Activated T-cell treated with anti-CD3 and anti-CD28 coated beads, Interleukin-2, amount 50 U/mL, for 72 hours (primary cell): ENCODE measurements around the gene FANCE. TPM values are rescaled to one million over a fixed set of nuclear protein-coding genes. Genes with fewer than 3 reads are reported as not detected.

Experiments used
- ATAC-seq, 2 donors: fragments of 150-1000 bp; cut with Tn5 transposase; replicated peaks in 1 of 2; 2 replicates each; pipeline ENCODE4 v1.10.0; 2021; ENCODE audit warnings: moderate library complexity in 2 of 2, mild to moderate bottlenecking in 1 of 2
- DNase-seq, 2 donors: peaks; one replicate each; pipeline ENCODE4 v3.0.0; 2021 to 2022; ENCODE audit warnings: mixed read lengths in 1 of 2
- H3K27ac Mint-ChIP-seq: one replicate; pipeline ENCODE4 v1.8.0; 2022; ENCODE audit warnings: mild to moderate bottlenecking, moderate library complexity, mixed read lengths
- H3K27me3 Mint-ChIP-seq: one replicate; pipeline ENCODE4 v1.8.0; 2022; ENCODE audit warnings: low read depth, mixed read lengths
- H3K36me3 Mint-ChIP-seq, 2 donors: one replicate each; pipeline ENCODE4 v1.8.0; 2022; ENCODE audit warnings: mixed read lengths in 2 of 2, mild to moderate bottlenecking in 1 of 2; ENCODE audit not compliant: insufficient read depth in 2 of 2
- H3K4me1 Mint-ChIP-seq: one replicate; pipeline ENCODE4 v1.8.0; 2022; ENCODE audit warnings: low read depth, mixed read lengths
- H3K4me3 Mint-ChIP-seq, 2 donors: one replicate each; pipeline ENCODE4 v1.8.0; 2022; ENCODE audit warnings: mild to moderate bottlenecking in 2 of 2, mixed read lengths in 2 of 2, moderate library complexity in 2 of 2
- H3K9me3 Mint-ChIP-seq, 2 donors: one replicate each; pipeline ENCODE4 v1.8.0; 2022; ENCODE audit warnings: mixed read lengths in 2 of 2
- total RNA-seq, 2 donors: library from RNA; stranded (reverse); gene quantifications; one replicate each; pipeline ENCODE4 v1.2.3, GENCODE V29; 2022

Gene FANCE
- total RNA-seq, 2 donors from 2014 or later = 22.0 to 27.2 TPM

DNA sequence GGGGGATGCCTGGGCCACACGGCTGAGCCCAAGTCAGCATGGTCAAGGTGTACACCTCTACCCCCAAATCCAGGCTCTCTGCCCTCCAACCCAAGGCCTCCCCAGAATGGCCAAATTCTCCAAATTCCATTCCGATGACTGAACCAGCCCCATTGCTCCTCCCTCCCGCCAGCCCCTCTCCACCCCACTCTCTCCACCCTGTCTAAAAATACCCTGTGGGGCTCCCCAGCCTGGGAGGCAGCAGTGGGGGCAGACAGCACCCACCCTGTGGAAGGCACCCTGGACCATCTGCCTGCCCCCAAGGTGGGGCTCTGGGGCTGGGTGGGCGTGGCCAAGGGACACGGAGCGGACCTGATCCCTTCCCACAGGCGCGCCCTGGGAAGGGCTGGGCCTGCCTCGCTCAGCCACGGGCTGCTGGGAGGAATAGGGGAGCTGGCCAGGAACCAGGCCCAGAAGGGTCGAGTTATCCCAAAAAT, 33.3 kb downstream of the FANCE start:
- ATAC-seq (no peak), DNase-seq (no peak)
- Mint-ChIP-seq H3K4me1 (peaks cover 8% of the 10 kb centered on the region), H3K36me3 (no peaks in the 10 kb centered on the region), H3K4me3 (no peak overlapping the region), H3K9me3 (no peaks in the 10 kb centered on the region), H3K27me3 (no peaks in the 10 kb centered on the region), H3K27ac (no peak overlapping the region)

DNA sequence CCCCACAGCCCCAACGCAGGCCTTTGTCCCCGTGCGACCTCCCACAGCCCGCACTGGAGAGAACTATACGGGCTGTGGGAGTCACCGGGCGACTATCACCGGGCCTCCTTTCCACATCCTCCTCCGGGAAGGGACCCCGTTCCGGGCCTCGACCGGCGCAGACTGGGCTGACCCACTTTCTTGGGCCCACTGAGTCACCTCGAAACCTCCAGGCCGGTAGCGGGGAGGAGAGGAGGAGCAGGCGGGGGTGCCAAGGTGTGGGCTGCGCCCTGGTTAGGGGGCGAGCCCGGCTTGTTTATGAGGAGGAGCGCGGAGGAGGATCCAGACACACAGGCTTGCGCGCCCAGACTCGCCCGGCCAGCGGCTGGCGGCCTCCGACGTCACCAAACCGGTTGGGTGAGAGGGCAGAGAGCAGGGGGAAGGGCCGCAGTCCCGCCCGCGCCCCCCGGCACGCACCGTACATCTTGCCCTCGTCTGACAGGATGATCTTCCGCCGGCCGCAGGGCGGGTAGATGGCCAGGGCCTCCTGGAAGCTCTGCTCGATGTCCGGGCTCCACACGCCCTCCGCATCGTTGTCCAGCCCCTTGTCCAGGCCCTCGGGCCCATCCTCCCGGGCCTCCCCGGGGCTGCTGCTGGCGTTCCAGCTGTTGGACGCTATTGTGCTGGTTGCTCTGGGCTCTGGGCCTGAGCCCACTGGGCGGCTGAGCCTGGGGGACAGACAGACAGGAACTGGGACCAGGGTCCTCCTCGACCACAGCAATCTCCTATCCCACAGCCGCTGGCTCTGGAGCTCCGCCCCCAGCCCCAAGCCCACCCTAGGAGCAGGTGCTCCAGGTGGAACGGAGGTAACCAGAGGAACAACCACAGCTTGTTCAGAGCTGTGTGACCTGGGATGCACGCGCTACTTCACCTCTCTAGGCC, 34.1 kb downstream of the FANCE start:
- H3K4me3 Mint-ChIP-seq = no peak overlapping the region

DNA sequence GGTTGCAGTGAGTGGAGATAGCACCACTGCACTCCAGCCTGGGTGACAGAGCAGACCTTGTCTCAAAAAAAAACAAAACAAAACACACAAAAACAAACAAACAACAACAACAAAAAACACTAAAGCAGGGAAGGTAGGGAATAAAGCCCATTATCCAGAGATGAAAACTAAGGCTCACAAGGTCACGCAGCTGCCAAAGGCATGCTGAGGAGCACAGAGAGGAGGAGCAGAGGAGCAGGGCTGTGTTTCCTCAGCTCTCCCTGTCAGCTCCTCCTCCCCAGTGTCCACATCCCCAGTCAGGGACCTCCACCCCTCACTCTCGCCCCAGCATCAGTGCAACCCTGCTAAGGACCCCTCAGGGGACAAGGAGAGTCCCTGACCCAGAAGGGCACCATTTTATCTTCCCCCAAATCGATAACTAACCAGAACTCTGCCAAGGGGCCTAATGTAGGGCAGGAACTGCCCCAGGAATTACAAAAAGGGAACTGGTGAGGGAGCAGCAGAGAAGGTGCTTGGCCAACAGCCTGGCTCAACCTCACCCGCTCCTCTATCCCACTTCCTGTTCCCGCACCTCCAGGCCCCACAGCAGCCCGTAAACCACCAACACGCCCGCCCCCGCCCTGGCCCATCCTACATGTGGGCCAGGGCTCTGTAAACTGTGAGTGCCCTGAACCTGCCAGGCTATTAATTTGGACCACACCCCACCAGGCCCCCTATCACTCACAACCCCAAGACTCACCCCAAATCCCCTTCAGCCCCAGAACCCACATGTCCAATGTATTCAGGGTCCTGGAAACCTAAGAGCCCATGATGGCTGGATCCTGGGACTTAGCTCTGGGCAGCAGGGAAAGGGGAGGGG, 35.7 kb downstream of the FANCE start:
- Mint-ChIP-seq H3K4me1 (peaks cover 8% of the 10 kb centered on the region), H3K36me3 (no peaks in the 10 kb centered on the region), H3K9me3 (no peaks in the 10 kb centered on the region), H3K27me3 (peaks cover 8% of the 10 kb centered on the region), H3K4me3 (no peak overlapping the region), H3K27ac (no peak overlapping the region)
- DNase-seq (no peak), ATAC-seq (no peak)

More for the DNA sequence above, 34.1 kb downstream of the FANCE start:
- DNase-seq = no peak
- Mint-ChIP-seq H3K4me1 (peaks cover 8% of the 10 kb centered on the region), H3K27ac (no peak overlapping the region), H3K36me3 (no peaks in the 10 kb centered on the region), H3K27me3 (peaks cover 8% of the 10 kb centered on the region), H3K9me3 (no peaks in the 10 kb centered on the region)
- ATAC-seq = no peak

DNA sequence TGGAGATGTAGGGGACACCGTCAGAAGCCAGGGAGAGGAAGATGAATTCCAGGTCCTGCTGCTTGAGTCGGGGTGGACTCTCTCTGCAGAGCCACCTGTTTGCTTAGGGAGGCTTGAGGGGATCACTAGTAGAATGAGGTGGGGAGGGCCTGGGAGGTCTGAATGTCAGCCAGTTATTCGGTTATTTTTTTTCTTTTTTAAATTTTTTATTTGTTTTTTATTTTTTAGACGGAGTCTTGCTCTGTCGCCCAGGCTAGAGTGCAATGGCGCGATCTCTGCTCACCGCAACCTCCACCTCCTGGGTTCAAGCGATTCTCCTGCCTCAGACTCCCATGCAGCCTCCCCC, 36.4 kb downstream of the FANCE start:
- no peak for ATAC-seq

DNA sequence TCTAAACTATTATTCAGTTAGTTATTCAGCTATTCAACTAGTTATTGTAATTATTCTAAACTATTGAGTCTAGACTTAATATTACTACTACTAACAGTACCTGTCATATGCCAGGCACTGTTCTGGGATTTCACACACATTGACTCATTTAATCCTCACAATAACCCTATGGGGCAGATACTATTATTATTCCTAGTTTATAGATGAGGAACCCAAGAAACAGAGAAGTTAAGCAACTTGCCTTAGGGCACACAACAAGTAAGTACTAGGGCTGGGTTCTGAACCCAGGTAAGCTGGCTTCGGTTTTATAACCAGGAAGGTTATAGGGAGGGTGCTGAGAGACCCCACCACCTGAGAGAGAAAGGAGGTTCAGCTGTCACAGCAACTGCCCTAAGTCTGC, 36.9 kb downstream of the FANCE start:
- Mint-ChIP-seq H3K9me3 (no peaks in the 10 kb centered on the region), H3K4me3 (no peak overlapping the region), H3K27ac (no peak overlapping the region), H3K27me3 (peaks cover 8% of the 10 kb centered on the region), H3K36me3 (no peaks in the 10 kb centered on the region), H3K4me1 (peaks cover 12% of the 10 kb centered on the region)
- ATAC-seq (no peak), DNase-seq (no peak)

More for the DNA sequence above, 36.4 kb downstream of the FANCE start:
- Mint-ChIP-seq H3K4me3 (no peak overlapping the region), H3K36me3 (no peaks in the 10 kb centered on the region), H3K27me3 (peaks cover 8% of the 10 kb centered on the region), H3K4me1 (peaks cover 8% of the 10 kb centered on the region), H3K27ac (no peak overlapping the region), H3K9me3 (no peaks in the 10 kb centered on the region)
- DNase-seq = no peak

DNA sequence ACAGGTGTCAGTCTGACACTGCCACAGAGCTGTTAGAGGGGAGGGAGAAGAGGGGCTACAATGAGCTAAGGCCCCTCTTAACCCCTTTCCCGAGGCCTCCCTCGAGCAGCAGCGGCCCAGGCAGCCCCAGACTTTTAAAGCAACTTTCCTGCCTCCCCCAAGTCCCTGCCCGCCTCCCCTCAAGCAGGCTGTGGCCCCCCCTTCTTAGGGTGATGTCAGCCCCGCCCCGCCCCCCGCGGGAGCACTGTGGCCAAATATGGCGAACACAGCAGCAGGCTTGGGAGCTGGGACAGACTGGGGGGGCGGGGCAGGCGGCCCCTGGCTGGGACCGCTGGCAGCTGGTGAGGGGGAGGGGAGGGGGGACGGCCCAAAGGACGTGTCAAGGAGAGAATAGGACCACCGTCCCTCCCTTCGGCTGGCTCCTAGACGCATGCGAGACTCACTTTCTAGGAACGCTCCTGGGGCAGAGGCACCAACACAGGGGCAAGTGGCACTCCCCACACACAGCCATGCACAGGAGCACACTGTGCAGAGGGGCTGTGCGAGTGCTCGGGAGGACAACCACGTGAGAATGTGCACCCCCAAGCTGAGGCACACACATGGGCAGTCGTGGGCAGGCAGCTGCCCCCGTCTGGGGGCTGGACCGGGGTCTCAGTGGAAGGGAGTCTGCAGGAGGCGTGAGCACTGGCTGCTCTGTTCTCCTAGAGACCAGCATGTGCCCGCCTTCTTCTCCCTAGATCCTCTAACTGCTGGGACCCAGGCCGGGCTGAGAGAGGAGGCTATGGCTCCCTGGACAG, 38.1 kb downstream of the FANCE start:
- Mint-ChIP-seq H3K4me3 (no peak overlapping the region), H3K36me3 (no peaks in the 10 kb centered on the region), H3K9me3 (no peaks in the 10 kb centered on the region), H3K4me1 (peaks cover 20% of the 10 kb centered on the region), H3K27ac (no peak overlapping the region), H3K27me3 (peaks cover 8% of the 10 kb centered on the region)
- DNase-seq (no peak), ATAC-seq (no peak)

DNA sequence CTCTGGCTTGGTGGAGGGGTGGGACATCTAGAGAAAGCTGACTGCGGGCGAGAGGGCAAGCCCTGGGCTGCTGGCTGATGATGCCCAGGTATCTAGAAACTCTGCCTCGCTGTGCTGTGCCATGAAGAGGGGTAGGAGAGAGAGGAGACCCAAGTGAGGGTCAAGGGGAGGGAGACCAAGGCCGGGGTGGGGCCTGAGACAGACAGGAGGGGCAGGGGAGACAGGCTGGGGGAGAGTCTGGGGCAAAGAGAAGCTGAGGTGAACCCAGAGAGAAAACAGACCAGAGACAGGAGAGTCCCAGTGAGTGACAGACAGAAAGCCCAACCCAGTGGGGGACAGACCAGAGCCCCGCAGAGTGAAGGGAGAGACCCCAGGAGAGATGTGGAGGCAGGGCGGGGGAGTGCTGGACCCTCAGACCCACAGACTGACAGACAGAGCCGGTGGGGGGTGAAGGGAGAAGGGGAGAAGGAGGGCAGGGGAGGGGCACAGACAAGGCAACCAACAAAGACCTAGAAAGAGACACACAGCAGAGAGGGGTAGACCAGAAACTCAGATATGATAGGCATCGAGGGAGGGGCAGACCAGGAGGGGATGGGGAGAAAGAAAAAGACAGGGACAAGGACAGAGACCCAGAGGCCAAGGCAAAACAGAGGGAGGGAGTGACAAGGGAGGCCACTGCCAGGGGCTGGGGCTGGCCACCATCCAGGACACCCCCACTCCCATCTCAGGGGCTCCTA, 38.9 kb downstream of the FANCE start:
- Mint-ChIP-seq H3K36me3 (no peaks in the 10 kb centered on the region), H3K4me1 (peaks cover 22% of the 10 kb centered on the region), H3K27ac (no peak overlapping the region), H3K27me3 (peaks cover 8% of the 10 kb centered on the region), H3K9me3 (no peaks in the 10 kb centered on the region), H3K4me3 (no peak overlapping the region)
- DNase-seq (no peak), ATAC-seq (no peak)

DNA sequence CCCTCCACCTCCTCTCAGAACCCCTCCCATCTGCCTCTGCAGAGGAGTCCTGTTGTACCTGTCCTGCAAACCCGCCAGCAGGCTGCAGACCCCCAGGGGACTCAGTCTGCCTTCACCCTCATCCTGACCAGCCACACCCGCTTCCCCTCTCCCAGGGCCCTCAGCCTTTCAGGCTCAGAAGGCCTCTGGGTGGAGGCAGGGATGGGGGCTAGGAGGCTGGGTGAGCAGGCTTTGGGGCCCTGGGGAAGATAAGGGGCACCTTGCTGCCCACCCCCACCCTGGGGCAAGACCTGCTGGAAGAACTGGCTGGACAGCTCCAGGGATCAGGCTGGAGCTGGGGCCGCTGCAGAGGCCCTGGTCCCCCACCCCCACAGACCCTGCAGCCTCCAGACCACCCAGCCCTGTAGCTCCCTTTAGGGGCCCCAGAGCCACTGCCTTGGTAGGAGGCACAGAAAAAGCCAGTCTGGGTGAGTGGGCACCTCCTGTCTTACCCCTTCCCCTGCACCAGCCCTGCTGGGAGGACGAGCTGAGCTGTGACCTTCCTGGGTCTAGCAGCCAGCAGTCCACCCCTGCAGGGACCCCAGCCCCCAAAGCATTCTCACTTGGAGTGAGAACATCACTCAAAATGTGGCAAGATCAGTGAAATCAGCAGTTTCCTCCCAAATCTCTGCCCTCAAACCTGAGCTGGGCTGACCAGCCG, 39.6 kb downstream of the FANCE start:
- Mint-ChIP-seq H3K27me3 (peaks cover 8% of the 10 kb centered on the region), H3K36me3 (no peaks in the 10 kb centered on the region), H3K4me3 (no peak overlapping the region), H3K9me3 (no peaks in the 10 kb centered on the region), H3K27ac (no peak overlapping the region), H3K4me1 (peaks cover 22% of the 10 kb centered on the region)
- no peak for ATAC-seq
- DNase-seq = no peak

DNA sequence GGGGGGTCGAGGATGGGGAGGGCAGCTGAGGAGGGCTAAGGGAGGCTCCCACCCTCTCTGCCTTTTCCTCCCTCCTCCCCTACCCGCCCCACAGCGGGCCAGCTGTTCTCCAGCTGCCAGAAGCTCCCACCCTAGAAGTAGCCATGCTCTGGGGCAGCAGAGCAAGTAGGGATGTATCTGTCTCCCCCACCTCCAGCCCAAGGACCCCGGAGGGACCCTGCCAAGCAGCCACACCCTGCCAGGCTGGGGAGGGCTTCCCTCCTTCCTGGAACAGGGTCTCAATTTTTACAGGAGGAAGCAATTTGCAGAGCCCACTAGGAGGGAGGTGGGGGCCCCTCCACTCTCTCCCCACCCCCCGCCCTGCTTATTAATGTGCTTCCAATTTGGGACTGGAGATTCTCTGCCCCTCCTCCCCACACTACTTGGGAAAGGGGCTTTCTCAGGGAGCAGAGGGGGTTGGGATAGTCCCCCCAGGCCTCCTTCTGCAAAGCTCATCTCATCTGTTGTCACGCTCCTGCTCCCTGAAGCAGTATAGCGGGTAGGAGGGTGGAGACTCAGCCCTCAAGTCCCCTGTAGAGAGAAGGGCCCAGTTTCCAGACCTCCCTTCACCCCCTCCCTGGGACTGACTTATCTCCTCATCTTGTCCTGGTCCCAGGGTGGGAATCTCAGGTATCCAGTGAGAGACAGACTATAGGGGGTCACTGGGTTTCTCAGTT, 40.3 kb downstream of the FANCE start:
- Mint-ChIP-seq H3K4me3 (no peak overlapping the region), H3K27ac (no peak overlapping the region), H3K4me1 (peaks cover 22% of the 10 kb centered on the region), H3K9me3 (no peaks in the 10 kb centered on the region), H3K36me3 (no peaks in the 10 kb centered on the region), H3K27me3 (peaks cover 8% of the 10 kb centered on the region)
- ATAC-seq (no peak), DNase-seq (no peak)

DNA sequence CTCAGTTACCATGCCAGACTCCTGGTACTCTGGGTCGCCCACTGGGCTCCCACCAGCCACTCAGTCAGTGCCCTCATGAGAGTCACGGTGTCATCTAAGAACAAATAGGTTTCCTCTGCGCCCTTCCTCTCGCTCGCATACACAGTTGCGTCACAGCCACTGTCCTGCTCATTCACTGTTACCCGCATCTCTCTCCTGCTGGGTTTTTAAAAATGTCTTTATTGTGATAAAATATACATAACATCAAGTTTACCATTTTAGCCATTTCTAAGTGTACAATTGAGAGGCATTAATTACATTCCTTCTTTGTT, 40.8 kb downstream of the FANCE start:
- Mint-ChIP-seq H3K9me3 (no peaks in the 10 kb centered on the region), H3K27me3 (peaks cover 8% of the 10 kb centered on the region)

DNA sequence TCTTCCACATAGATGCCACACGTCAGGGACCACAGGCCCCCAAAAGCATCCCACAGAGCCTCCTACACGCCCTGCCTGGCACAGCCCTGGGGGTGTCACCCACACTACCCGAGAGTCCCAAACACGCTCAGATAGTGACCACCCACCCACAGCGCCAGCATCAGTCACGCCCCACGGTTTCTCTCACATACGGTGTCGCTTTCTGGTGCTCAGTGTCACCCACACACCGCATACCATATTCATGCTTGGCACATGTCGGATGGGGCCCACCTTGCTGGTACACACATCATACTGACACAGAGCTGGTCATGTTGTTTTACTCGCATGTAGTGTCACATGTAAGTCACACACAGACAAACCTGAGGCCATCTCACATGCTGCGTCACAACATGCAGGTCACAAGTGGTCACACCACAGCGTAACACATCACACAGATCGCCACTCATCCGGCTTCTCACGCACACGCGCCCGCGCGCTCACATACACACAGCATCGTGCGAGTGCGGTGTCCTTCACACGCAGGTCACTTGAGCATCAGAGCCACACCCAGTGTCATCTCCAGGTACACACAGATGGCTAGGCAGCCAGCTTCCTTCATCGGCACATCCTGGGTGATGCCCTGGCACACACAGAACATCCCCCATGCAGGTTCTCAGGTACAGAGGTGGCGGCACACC, 41.3 kb downstream of the FANCE start:
- H3K36me3 Mint-ChIP-seq = no peaks in the 10 kb centered on the region
- no peak for ATAC-seq
- no peak overlapping the region for H3K27ac Mint-ChIP-seq
- H3K4me1 Mint-ChIP-seq = peaks cover 14% of the 10 kb centered on the region
- no peak overlapping the region for H3K4me3 Mint-ChIP-seq
- H3K27me3 Mint-ChIP-seq = peaks cover 11% of the 10 kb centered on the region
- no peaks in the 10 kb centered on the region for H3K9me3 Mint-ChIP-seq
- DNase-seq = no peak

More for the DNA sequence above, 40.8 kb downstream of the FANCE start:
- no peak overlapping the region for H3K4me3 Mint-ChIP-seq
- H3K36me3 Mint-ChIP-seq = no peaks in the 10 kb centered on the region
- ATAC-seq = no peak
- DNase-seq = no peak
- H3K4me1 Mint-ChIP-seq = peaks cover 18% of the 10 kb centered on the region
- no peak overlapping the region for H3K27ac Mint-ChIP-seq
